Testis (tissue), 3 donors: ENCODE results near the gene LSS. TPM values are rescaled to one million over a fixed set of nuclear protein-coding genes. Genes with fewer than 3 reads are reported as not detected.

Source experiments
- DNase-seq: peaks from one replicate; pipeline ENCODE4 v3.0.0-alpha.2; 2019
- H3K27ac ChIP-seq, 2 donors: fragments of 200-600 bp; sonication (generic); one replicate each; pipeline ENCODE4 v1.5.1; 2019
- H3K27me3 ChIP-seq: fragments of 200-600 bp; sonication (generic); one replicate; pipeline ENCODE4 v1.5.1; 2019
- H3K36me3 ChIP-seq: fragments of 200-600 bp; sonication (generic); one replicate; pipeline ENCODE4 v1.5.1; 2017; ENCODE audit warnings: low read depth; ENCODE audit errors: missing control alignments
- H3K4me1 ChIP-seq: fragments of 200-600 bp; sonication (generic); one replicate; pipeline ENCODE4 v1.5.1; 2019
- H3K4me3 ChIP-seq, 2 donors: fragments of 200-600 bp; sonication (generic); one replicate each; pipeline ENCODE4 v1.5.1; 2017 to 2019
- H3K9me3 ChIP-seq: fragments of 200-600 bp; sonication (generic); one replicate; pipeline ENCODE4 v1.5.1; 2017
- CTCF ChIP-seq, 3 experiments: fragments of 450-650 bp in 2 of 3; fragments of 200-600 bp in 1 of 3; sonication (generic) in 1 of 3; IDR thresholded peaks; one replicate each; pipeline ENCODE4 v1.5.1; 2016 to 2019; ENCODE audit warnings: antibody characterized with exemption in 3 of 3, mild to moderate bottlenecking in 2 of 3, moderate library complexity in 1 of 3
- POLR2A ChIP-seq: fragments of 450-650 bp; IDR thresholded peaks from one replicate; pipeline ENCODE4 v1.6.1; 2017; ENCODE audit warnings: antibody characterized with exemption, mild to moderate bottlenecking, moderate library complexity
- WGBS, 2 donors: methylation state at CpG; one replicate each; pipeline ENCODE4 v1.1.5; 2018; 5-methylcytosine and 5-hydroxymethylcytosine counted together
- intact Hi-C: fragments of 100-400 bp; cut with DNase I; formaldehyde crosslinking; loops from one replicate; pipeline ENCODE4 v1.15.1; 2023; ENCODE audit warnings: low total_unique reads
- polyA plus RNA-seq: library from polyadenylated mRNA; stranded (reverse); fragments of 350-450 nt; fragmentation: Illumina TruSeq; extraction: RNeasy Lipid Tissue Mini Kit (QIAGEN cat#74804); gene quantifications from one replicate; pipeline ENCODE4 v1.2.3, GENCODE V29; 2014; ENCODE audit warnings: low read depth, low replicate concordance; ENCODE audit not compliant: insufficient read depth
- total RNA-seq, 2 donors: library from RNA; depleted of rRNA; stranded (reverse); fragments of >200 nt; gene quantifications; one replicate each; pipeline ENCODE4 v1.2.3, GENCODE V29; 2016

The LSS gene
- total and polyA plus RNA-seq, 3 donors from 2014 or later, result 35.6 to 152 (median 126) TPM

DNA sequence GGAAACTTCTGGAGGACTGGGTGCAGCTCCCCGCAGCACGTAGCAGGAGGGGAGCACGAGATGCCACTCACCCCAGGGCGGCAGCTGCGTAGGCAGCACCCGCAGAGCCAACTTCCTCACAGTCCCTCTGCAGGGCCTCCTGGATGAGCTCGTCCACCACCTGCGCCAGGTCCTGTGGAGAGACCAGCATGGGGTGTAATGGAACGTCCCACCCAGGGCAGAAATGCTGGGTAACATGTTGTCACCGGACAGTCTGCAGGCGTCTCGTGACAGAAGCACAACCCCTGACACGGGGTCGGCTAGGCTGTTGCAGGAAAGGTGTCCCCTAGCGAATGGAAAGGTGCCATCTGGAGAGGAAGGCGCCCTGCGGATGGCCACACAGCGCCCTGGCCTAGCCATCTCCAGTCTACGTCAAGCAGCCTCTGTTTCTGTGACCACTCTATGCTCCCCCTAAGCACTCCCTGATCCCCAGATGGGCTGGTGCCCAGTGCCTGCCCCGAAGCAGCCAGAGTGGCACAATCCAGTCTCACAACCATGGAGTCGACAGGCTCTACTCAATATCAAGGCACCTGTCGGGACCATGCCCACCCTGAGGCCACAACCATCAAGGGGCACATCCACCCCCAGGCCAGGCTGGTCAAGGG is 35.6 kb upstream of the LSS start:
- Histone ChIP-seq H3K4me3 (no peak overlapping the region), H3K36me3 (peaks cover 4% of the 10 kb centered on the region), H3K9me3 (no peaks in the 10 kb centered on the region), H3K4me1 (no peaks in the 10 kb centered on the region), H3K27me3 (no peaks in the 10 kb centered on the region), H3K27ac (no peak overlapping the region)
- TF ChIP-seq CTCF (IDR thresholded peaks at IDR 0.05) (no peak), POLR2A (no peak)
- intact Hi-C loops, result no loop called here
- 95% methylated on average over 11 to 22 of the region's 22 CpGs for WGBS, 2 donors
- DNase-seq, result no peak

DNA sequence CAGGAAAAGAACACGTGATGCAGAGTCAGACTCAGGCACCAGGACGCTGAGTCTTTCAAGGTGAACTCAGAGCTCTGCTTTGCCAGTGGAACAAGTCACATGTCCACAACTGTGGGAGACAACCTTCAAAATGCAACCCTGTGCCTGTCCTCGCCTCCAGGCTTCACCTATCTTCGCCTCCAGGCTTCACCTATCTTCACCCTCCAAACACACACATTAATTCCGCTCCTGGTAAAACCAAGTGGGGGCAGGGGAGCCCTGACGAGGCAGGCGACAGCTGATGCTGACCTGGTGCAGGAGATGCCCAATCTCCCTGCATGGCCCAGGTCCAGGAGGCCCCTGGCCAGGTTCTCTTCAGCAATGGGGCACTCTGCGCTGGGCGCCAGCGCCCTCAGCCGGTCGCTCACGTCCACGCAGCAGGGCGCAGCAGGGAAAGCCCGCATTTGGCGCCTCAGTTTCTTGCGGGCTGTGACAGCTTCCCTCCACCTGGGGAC is 28.0 kb upstream of the LSS start:
- no peaks in the 10 kb centered on the region for H3K4me1 ChIP-seq
- H3K27ac ChIP-seq, result no peak overlapping the region
- H3K4me3 ChIP-seq, result no peak overlapping the region
- intact Hi-C loops, result no loop called here
- no peaks in the 10 kb centered on the region for H3K9me3 ChIP-seq
- H3K36me3 ChIP-seq, result no peaks in the 10 kb centered on the region
- no peaks in the 10 kb centered on the region for H3K27me3 ChIP-seq
- 91 to 92% methylated on average over 17 to 18 of the region's 18 CpGs for WGBS, 2 donors
- TF ChIP-seq CTCF (IDR thresholded peaks at IDR 0.05), result no peak
- TF ChIP-seq POLR2A, result no peak
- DNase-seq, result no peak

- Histone ChIP-seq H3K27me3 (no peaks in the 10 kb centered on the region), H3K27ac (no peak overlapping the region), H3K36me3 (no peaks in the 10 kb centered on the region), H3K9me3 (no peaks in the 10 kb centered on the region), H3K4me3 (no peak overlapping the region), H3K4me1 (no peaks in the 10 kb centered on the region)
- 94 to 96% methylated on average over 6 of the region's 6 CpGs for WGBS, 2 donors
- TF ChIP-seq CTCF (IDR thresholded peaks at IDR 0.05) (no peak), POLR2A (no peak)
- intact Hi-C loops, result no loop called here
- no peak for DNase-seq
Observed at GRCh38 chr21:46255758-46256337, 27.3 kb upstream of the LSS start.

DNA sequence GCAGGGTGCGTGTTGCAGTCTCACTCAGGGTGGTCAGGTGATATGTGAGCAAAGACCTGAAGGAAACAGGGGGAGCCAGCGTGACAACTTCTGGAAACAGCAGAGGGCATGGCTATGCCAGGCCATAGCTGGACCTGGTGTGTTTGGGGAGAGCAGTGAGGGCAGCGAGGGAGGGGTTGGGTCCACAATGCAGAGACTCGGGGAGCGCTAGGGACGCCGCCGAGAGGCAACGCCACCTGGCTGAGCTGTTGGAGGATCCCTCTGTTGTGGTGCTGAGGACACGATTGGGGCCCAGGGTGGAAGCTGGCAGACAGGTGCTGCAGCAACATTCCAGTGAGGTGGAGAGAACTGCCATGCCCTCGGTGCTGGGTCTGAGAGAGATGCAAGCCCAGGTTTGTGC is 26.6 kb upstream of the LSS start:
- Histone ChIP-seq H3K27ac (no peak overlapping the region), H3K4me3 (no peak overlapping the region), H3K36me3 (no peaks in the 10 kb centered on the region), H3K9me3 (no peaks in the 10 kb centered on the region), H3K27me3 (no peaks in the 10 kb centered on the region), H3K4me1 (no peaks in the 10 kb centered on the region)
- 88 to 90% methylated on average over 11 of the region's 11 CpGs for WGBS, 2 donors
- no peak for DNase-seq
- TF ChIP-seq POLR2A, result no peak
- no peak for TF ChIP-seq CTCF (IDR thresholded peaks at IDR 0.05)
- intact Hi-C loops, result no loop called here
